HG02938 (cell line): ENCODE data around the gene ABCA7.

Source experiments
- ATAC-seq: cut with Tn5 transposase; IDR thresholded peaks from one replicate; pipeline ENCODE4 v1.9.1; 2021; ENCODE audit warnings: mild to moderate bottlenecking, moderate library complexity; ENCODE audit not compliant: unreplicated experiment

ABCA7 gene

GRCh38 chr19:1040476-1041271 is 767 bp downstream of the ABCA7 start:
- ATAC-seq: no peak

GRCh38 chr19:1041272-1041834 is 1.4 kb downstream of the ABCA7 start:
- no peak for ATAC-seq

GRCh38 chr19:1041835-1042685 is 2.2 kb downstream of the ABCA7 start:
- no peak for ATAC-seq

- ATAC-seq: no peak
These were observed 3.0 kb downstream of the ABCA7 start for GRCh38 chr19:1042689-1043511.

GRCh38 chr19:1045247-1045603 is 5.3 kb downstream of the ABCA7 start:
- no peak for ATAC-seq

- no peak for ATAC-seq
These were observed 6.3 kb downstream of the ABCA7 start for GRCh38 chr19:1046117-1046626.

- ATAC-seq: no peak
These were observed 7.2 kb downstream of the ABCA7 start for GRCh38 chr19:1046836-1047695.

- ATAC-seq: no peak
These were observed 7.8 kb downstream of the ABCA7 start for GRCh38 chr19:1047696-1048147.

- no peak for ATAC-seq
These were observed 9.2 kb downstream of the ABCA7 start for GRCh38 chr19:1049106-1049505.

- no peak for ATAC-seq
These were observed 9.9 kb downstream of the ABCA7 start for GRCh38 chr19:1049800-1050199.

GRCh38 chr19:1050989-1051788 is 11.3 kb downstream of the ABCA7 start:
- no peak for ATAC-seq

GRCh38 chr19:1051791-1052190 is 11.9 kb downstream of the ABCA7 start:
- no peak for ATAC-seq

- no peak for ATAC-seq
These were observed 12.6 kb downstream of the ABCA7 start for GRCh38 chr19:1052349-1052975.

- no peak for ATAC-seq
These were observed 13.5 kb downstream of the ABCA7 start for GRCh38 chr19:1053176-1054101.

GRCh38 chr19:1054102-1055027 is 14.5 kb downstream of the ABCA7 start:
- no peak for ATAC-seq

- ATAC-seq: no peak
These were observed 15.1 kb downstream of the ABCA7 start for GRCh38 chr19:1055028-1055425.
